GM10248 (cell line): ENCODE results near the gene TCF7L1.
"Not testable (repeated sequence)": the region's sequence is repeated elsewhere in the genome, so short reads cannot be mapped to it uniquely, and the experiment has no call there.

ENCODE experiments used
- CTCF ChIA-PET: fragments of 300-600 bp; sonication (Branson Sonifier 250); formaldehyde crosslinking; extraction: SDS; loops from one replicate; lab custom pipeline; 2021; ENCODE audit warnings: antibody characterized with exemption; lab: Yijun Ruan, JAX
- POLR2A ChIA-PET: fragments of 350-650 bp; sonication (Branson Sonifier 250); formaldehyde crosslinking; extraction: SDS; loops from one replicate; lab custom pipeline; 2020; ENCODE audit warnings: antibody characterized with exemption; lab: Yijun Ruan, JAX
- DNase-seq: peaks from one replicate; pipeline ENCODE4 v3.0.0; 2012; ENCODE audit errors: extremely low spot score
- TF ChIP-seq, protein P1 (sequence below): IDR thresholded peaks from 2 replicates; pipeline ENCODE4 v1.5.1; 2012; ENCODE audit warnings: mild to moderate bottlenecking, low read depth; ENCODE audit errors: extremely low read depth, missing control alignments, control extremely low read depth

The TCF7L1 gene

DNA sequence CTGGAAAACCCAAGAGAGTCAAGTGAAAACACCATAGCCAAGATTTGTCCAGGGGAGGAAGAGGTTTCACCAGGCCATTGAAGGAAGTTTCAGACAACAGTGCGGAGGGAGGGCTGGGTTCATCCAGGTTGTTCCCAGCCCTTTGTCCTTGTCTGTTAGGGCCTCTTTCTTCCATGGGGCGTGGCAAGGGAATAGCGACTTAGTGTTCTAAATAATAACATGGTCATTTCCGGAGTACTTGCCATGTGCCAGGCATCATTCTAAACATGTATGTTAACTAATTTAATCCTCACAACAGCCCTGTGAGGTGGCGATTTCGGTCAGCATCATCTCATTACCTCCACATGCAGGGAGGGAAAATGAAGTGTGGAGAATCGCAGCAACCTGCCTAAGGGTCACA is 77.3 kb downstream of the TCF7L1 start:
- TF ChIP-seq, protein P1, sequence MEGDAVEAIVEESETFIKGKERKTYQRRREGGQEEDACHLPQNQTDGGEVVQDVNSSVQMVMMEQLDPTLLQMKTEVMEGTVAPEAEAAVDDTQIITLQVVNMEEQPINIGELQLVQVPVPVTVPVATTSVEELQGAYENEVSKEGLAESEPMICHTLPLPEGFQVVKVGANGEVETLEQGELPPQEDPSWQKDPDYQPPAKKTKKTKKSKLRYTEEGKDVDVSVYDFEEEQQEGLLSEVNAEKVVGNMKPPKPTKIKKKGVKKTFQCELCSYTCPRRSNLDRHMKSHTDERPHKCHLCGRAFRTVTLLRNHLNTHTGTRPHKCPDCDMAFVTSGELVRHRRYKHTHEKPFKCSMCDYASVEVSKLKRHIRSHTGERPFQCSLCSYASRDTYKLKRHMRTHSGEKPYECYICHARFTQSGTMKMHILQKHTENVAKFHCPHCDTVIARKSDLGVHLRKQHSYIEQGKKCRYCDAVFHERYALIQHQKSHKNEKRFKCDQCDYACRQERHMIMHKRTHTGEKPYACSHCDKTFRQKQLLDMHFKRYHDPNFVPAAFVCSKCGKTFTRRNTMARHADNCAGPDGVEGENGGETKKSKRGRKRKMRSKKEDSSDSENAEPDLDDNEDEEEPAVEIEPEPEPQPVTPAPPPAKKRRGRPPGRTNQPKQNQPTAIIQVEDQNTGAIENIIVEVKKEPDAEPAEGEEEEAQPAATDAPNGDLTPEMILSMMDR, result no peak
- POLR2A ChIA-PET, result no interaction called here
- CTCF ChIA-PET, result interaction anchor here (1.7 kb wide), 1 partner anchor 74 kb away, joined by 4 read pairs; no protein-coding TSS in a partner anchor
- no peak for DNase-seq

DNA sequence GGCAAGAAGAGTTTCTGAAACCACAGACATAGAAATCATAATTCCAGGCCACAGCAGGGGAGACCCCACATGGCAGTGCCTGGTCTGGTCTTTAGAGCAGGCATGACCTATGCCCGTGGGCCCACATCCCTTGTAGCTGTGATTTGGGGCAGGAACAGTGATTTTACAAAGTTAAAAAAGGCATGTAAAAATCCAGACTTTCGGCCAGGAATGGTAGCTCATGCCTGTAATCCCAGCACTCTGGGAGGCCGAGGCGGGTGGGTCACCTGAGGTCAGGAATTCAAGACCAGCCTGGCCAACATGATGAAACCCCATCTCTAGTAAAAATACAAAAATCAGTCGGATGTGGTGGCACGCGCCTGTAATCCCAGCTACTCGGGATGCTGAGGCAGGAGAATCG is 78.4 kb downstream of the TCF7L1 start:
- POLR2A ChIA-PET, DNase-seq: not testable (repeated sequence)
- CTCF ChIA-PET, result interaction anchor here (0.8 to 1.7 kb wide), 3 partner anchors 9 to 75 kb away, joined by 3 to 4 read pairs (median 3); no protein-coding TSS in a partner anchor

DNA sequence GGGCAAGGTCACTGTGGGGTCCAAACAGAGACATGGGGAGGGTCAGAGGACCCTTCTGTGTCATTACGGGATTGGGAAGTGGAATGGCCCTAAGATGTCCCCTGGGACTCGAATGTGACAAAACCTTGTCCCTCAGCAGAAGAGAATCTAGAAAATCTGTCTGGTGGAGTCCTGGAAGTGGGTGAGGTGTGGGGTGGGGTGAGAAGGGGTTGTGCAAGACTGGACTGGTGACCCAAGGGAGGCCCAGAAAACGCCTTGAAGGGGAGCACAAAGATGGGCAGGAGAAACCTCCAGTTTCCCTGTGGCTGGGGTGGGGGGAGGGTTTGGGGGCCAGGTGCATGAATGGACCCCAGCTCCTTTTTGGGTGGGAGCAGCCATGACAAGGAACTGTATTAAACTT is 79.6 kb downstream of the TCF7L1 start:
- CTCF ChIA-PET, result no interaction called here
- TF ChIP-seq, protein P1, result no peak
- DNase-seq, result no peak
- POLR2A ChIA-PET, result no interaction called here

DNA sequence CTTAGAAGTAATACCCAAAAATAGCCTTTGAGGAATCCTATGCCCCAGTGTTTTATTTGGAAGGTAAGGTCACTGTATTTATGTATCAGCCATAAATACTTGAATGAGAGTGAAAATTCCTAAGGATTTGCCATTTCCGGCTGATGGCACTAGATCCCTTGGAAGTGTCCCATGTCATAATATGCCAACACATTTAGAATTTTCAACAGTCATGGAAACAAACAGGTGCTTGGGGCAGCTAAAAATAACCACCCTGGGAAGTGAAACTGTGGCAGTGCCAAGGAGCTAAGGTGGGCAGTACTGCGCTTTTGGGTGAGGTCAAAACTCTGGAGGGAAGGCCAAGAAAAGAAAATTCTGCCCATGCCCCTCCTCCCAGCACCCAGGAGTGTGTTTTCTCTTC is 80.2 kb downstream of the TCF7L1 start:
- ChIA-PET CTCF (interaction anchor here (1.8 kb wide), 1 partner anchor 146 kb away, joined by 4 read pairs; no protein-coding TSS in a partner anchor), POLR2A (no interaction called here)
- TF ChIP-seq, protein P1, result no peak
- no peak for DNase-seq

DNA sequence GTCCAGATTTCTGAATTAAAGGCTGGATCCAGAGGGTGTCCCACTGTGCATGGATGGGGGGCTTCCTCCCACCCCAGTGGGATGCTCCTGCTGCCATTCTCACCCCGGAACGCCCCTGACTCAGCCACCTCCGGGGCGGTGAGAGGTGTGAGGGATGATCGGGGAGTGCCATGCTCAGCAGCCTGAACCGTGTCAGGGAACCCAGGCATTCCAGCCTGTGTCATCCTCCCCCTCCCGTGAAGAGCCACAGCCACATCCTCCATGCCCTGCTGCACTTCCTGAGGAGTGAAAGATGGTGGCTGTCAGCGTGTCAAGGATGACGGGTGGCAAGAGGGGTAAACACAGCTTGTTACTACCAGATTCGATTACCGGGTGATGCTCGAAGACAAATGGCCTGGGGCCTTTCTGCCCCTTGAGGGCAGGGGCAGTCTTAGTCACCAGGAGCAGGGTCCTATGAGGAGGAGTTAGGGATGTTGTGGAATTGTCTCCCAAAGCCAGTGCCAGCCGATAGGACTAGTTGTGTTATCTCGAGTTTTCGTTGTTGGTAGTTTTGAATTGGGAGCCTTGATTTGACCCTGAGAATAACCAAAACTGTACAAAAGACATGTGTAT is 80.8 kb downstream of the TCF7L1 start:
- ChIA-PET POLR2A (no interaction called here), CTCF (interaction anchor here (1.8 kb wide), 1 partner anchor 147 kb away, joined by 4 read pairs; no protein-coding TSS in a partner anchor)
- TF ChIP-seq, protein P1, result no peak
- DNase-seq, result no peak

DNA sequence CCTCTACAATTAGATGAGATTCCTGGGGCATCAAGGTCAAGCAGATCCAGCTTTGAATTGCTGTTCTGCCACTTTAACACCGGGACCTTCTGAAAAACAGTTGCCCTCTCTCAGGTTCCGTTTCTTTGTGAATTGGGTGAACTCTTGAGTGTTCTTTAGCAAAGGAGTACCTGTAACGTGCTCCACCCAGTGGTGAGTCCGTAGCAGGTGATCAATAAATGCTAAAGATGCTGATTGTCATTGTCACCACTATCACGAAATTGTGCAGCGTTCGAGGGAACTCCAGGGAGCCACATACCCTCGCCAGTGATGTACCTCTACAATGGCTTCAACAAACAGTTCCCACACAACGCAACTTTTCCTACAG is 81.9 kb downstream of the TCF7L1 start:
- TF ChIP-seq, protein P1, result no peak
- CTCF ChIA-PET, result interaction anchor here (1.8 kb wide), 1 partner anchor 148 kb away, joined by 4 read pairs; no protein-coding TSS in a partner anchor

More for the DNA sequence above, 81.9 kb downstream of the TCF7L1 start:
- DNase-seq, result no peak
- POLR2A ChIA-PET, result no interaction called here
